ENCODE results near the gene CLIC1. TPM values are rescaled to one million over a fixed set of nuclear protein-coding genes. Genes with fewer than 3 reads are reported as not detected.

Gene CLIC1
- total RNA-seq, 3 donors from 2014 or later: 266 to 325 (median 318) TPM

- DNase-seq (ENCODE audit: low spot score in 2 of 2): no peak
- Histone ChIP-seq H3K9me3 (no peaks in the 10 kb centered on the region), H3K27ac (no peak overlapping the region), H3K36me3 (no peaks in the 10 kb centered on the region), H3K4me3 (no peak overlapping the region), H3K4me1 (peaks cover 4 to 17% of the 10 kb centered on the region in 2 donors), H3K27me3 (no peaks in the 10 kb centered on the region)
- TF ChIP-seq CTCF (IDR thresholded peaks at IDR 0.05): no peak
- no peak for TF ChIP-seq POLR2A (IDR thresholded peaks at IDR 0.05)
- TF ChIP-seq POLR2AphosphoS5 (IDR thresholded peaks at IDR 0.05): no peak
- intact Hi-C loops (cut with DNase I; ENCODE audit: low total_unique reads): loop anchor here (10.0 kb wide), 1 partner anchor 59 kb away; the partner anchor contains the start of gene SAPCD1
These were observed 30.4 kb downstream of the CLIC1 start for GRCh38 chr6:31705931-31706330.

GRCh38 chr6:31702819-31703716 is 33.3 kb downstream of the CLIC1 start, which contains the start of gene ABHD16A:
ABHD16A (minus strand) TSS chr6:31703324; CDS start chr6:31703281, 43 bp downstream.
- H3K27ac ChIP-seq: peak within 1 kb of the TSS; percentile 98 to 99
- peak; percentile 99 for DNase-seq (ENCODE audit: low spot score in 2 of 2)
- H3K4me1 ChIP-seq: peaks cover 4 to 17% of the 10 kb centered on the region in 2 donors
- H3K4me3 ChIP-seq: peak within 1 kb of the TSS; percentile 79 to 90 (median 86)
- no peaks in the 10 kb centered on the region for H3K27me3 ChIP-seq
- no peaks in the 10 kb centered on the region for H3K36me3 ChIP-seq
- peak; percentile 96 for TF ChIP-seq POLR2A (IDR thresholded peaks at IDR 0.05)
- TF ChIP-seq POLR2AphosphoS5 (IDR thresholded peaks at IDR 0.05): peak; percentile 93 to 98 (median 96)
- TF ChIP-seq CTCF (IDR thresholded peaks at IDR 0.05): peak in 2 of 3 donors; percentile 14 to 26
- H3K9me3 ChIP-seq: no peaks in the 10 kb centered on the region
- intact Hi-C loops (cut with DNase I; ENCODE audit: low total_unique reads): loop anchor here (1.0 to 10.0 kb wide), 2 partner anchors 15 to 62 kb away; partner anchors contain the start of gene SAPCD1

- no peak for TF ChIP-seq POLR2A (IDR thresholded peaks at IDR 0.05)
- no peak for TF ChIP-seq CTCF (IDR thresholded peaks at IDR 0.05)
- no peak for TF ChIP-seq POLR2AphosphoS5 (IDR thresholded peaks at IDR 0.05)
- Histone ChIP-seq H3K27ac (peak overlapping the region; percentile 98 to 99), H3K4me1 (peaks cover 4 to 17% of the 10 kb centered on the region in 2 donors)
These were observed 33.9 kb downstream of the CLIC1 start for GRCh38 chr6:31702405-31702818.

GRCh38 chr6:31701666-31702404 is 34.5 kb downstream of the CLIC1 start:
- Histone ChIP-seq H3K4me1 (peaks cover 4 to 17% of the 10 kb centered on the region in 2 donors), H3K9me3 (no peaks in the 10 kb centered on the region), H3K36me3 (no peaks in the 10 kb centered on the region), H3K27me3 (no peaks in the 10 kb centered on the region), H3K4me3 (peak overlapping the region; percentile 79 to 90 (median 86)), H3K27ac (peak overlapping the region; percentile 5 to 99)
- TF ChIP-seq CTCF (IDR thresholded peaks at IDR 0.05) (no peak), POLR2A (IDR thresholded peaks at IDR 0.05) (no peak), POLR2AphosphoS5 (IDR thresholded peaks at IDR 0.05) (no peak)
- no peak for DNase-seq (ENCODE audit: low spot score in 2 of 2)
- intact Hi-C loops (cut with DNase I; ENCODE audit: low total_unique reads): loop anchor here (1.0 to 10.0 kb wide), 2 partner anchors 16 to 63 kb away; partner anchors contain the start of gene SAPCD1

More at GRCh38 chr6:31702405-31702818, 33.9 kb downstream of the CLIC1 start:
- peak overlapping the region; percentile 79 to 90 (median 86) for H3K4me3 ChIP-seq
- H3K9me3 ChIP-seq: no peaks in the 10 kb centered on the region
- no peak for DNase-seq (ENCODE audit: low spot score in 2 of 2)
- H3K27me3 ChIP-seq: no peaks in the 10 kb centered on the region
- H3K36me3 ChIP-seq: no peaks in the 10 kb centered on the region
- intact Hi-C loops (cut with DNase I; ENCODE audit: low total_unique reads): loop anchor here (1.0 to 10.0 kb wide), 2 partner anchors 16 to 62 kb away; partner anchors contain the start of gene SAPCD1

All from breast epithelium (tissue), 4 donors.